K562 (cell line): ENCODE data around the gene HIPK1. TPM values are rescaled to one million over a fixed set of nuclear protein-coding genes. Genes with fewer than 3 reads are reported as not detected.

ENCODE experiments used
- ATAC-seq: fragments of 200-7000 bp; cut with Tn5 transposase; 3 replicates; pipeline ENCODE4 v1.9.1; 2020; ENCODE audit warnings: moderate library complexity
- BruUV-seq: library from RNA; stranded (reverse); fragments of 400-500 nt; replicated peaks from 2 replicates; lab custom pipeline; 2021; lab: Mats Ljungman, UMichigan
- CTCF ChIA-PET: fragments of 300-600 bp; formaldehyde crosslinking; extraction: SDS; loops from one replicate; lab custom pipeline; 2021; ENCODE audit warnings: low intra/inter-chr PET ratio; lab: Yijun Ruan, JAX
- POLR2A ChIA-PET: fragments of 300-600, 350-650 bp; sonication (Branson Sonifier 250); formaldehyde crosslinking; extraction: SDS; loops from one replicate; lab custom pipeline; 2021; ENCODE audit warnings: antibody characterized with exemption, inconsistent platforms; lab: Yijun Ruan, JAX
- DNase-seq, 4 experiments: peaks; one replicate each; pipeline versions ENCODE4 v3.0.0 to v3.0.0-alpha.2; 2011 to 2018; ENCODE audit warnings: low spot score in 3 of 4, mixed read lengths in 3 of 4; ENCODE audit errors: extremely low read depth in 1 of 4
- FAIRE-seq: peaks from 2 replicates; lab custom pipeline; 2011; peaks lifted over from hg19 to GRCh38; lab: Jason Lieb, UNC
- H2AFZ ChIP-seq: 2 replicates; pipeline ENCODE4 v1.6.0; 2011; ENCODE audit warnings: low read depth, low read length, control low read depth, inconsistent platforms
- H3K27ac ChIP-seq: fragments of 200-600 bp; 3 replicates; pipeline ENCODE4 v1.8.0; 2011; ENCODE audit warnings: low read depth, mild to moderate bottlenecking, control low read depth, inconsistent platforms, low read length, moderate library complexity, mixed read lengths; ENCODE audit errors: extremely low read depth
- H3K27me3 ChIP-seq, 2 experiments: fragments of 300-600 bp in 1 of 2; 2 replicates in 1 of 2; 3 replicates in 1 of 2; pipeline versions ENCODE4 v1.6.0 to v1.8.0; 2011; ENCODE audit warnings: inconsistent platforms in 2 of 2, low read length in 2 of 2, mild to moderate bottlenecking in 1 of 2, mixed read lengths in 1 of 2, moderate library complexity in 1 of 2; ENCODE audit not compliant: control insufficient read depth in 2 of 2, insufficient read depth in 2 of 2
- H3K36me3 ChIP-seq: fragments of 300-600 bp; 3 replicates; pipeline ENCODE4 v1.8.0; 2011; ENCODE audit warnings: mild to moderate bottlenecking, low read length, inconsistent platforms; ENCODE audit not compliant: control insufficient read depth, insufficient read depth
- H3K4me1 ChIP-seq, 2 experiments: fragments of 200-600 bp in 1 of 2; replicated peaks in 1 of 2; 2 replicates in 1 of 2; 3 replicates in 1 of 2; pipeline versions ENCODE4 v1.5.1 to v1.8.0; 2011; ENCODE audit warnings: inconsistent platforms in 2 of 2, low read length in 2 of 2, mild to moderate bottlenecking in 1 of 2, mixed read lengths in 1 of 2, moderate library complexity in 1 of 2; ENCODE audit not compliant: control insufficient read depth in 2 of 2, insufficient read depth in 2 of 2
- H3K4me2 ChIP-seq: 2 replicates; pipeline ENCODE4 v1.6.1; 2011; ENCODE audit warnings: low read length, control low read depth, inconsistent platforms, mixed read lengths; ENCODE audit not compliant: insufficient read depth
- H3K4me3 ChIP-seq: fragments of 200-600 bp; sonication (generic), shearing (Covaris generic); 2 replicates; pipeline ENCODE4 v1.5.1; 2016; ENCODE audit warnings: control low read depth, inconsistent platforms
- H3K79me2 ChIP-seq: fragments of 200-600 bp; 3 replicates; pipeline ENCODE4 v1.8.0; 2011; ENCODE audit warnings: low read length, inconsistent platforms; ENCODE audit not compliant: control insufficient read depth, insufficient read depth
- H3K9ac ChIP-seq, 2 experiments: 2 replicates each; pipeline versions ENCODE4 v1.6.0 to v1.6.1; 2011; ENCODE audit warnings: low read depth in 2 of 2, low read length in 2 of 2, control low read depth in 1 of 2, inconsistent platforms in 1 of 2, mild to moderate bottlenecking in 1 of 2, mixed read lengths in 1 of 2; ENCODE audit not compliant: insufficient read depth in 1 of 2
- H3K9me1 ChIP-seq: one replicate; pipeline ENCODE4 v1.6.0; 2011; ENCODE audit warnings: inconsistent platforms, mild to moderate bottlenecking, low read length, moderate library complexity; ENCODE audit not compliant: control insufficient read depth, insufficient read depth
- H3K9me3 ChIP-seq: replicated peaks from 2 replicates; pipeline ENCODE4 v1.5.1; 2011; ENCODE audit warnings: low read depth, low read length, inconsistent platforms; ENCODE audit not compliant: control insufficient read depth, insufficient read depth
- H4K20me1 ChIP-seq: replicated peaks from 2 replicates; pipeline ENCODE4 v1.6.1; 2011; ENCODE audit warnings: low read length, inconsistent platforms, mixed read lengths; ENCODE audit not compliant: control insufficient read depth, insufficient read depth
- CBFA2T3 ChIP-seq: fragments of 450-650 bp; IDR thresholded peaks from 2 replicates; pipeline ENCODE4 v1.6.1; 2017
- CLOCK ChIP-seq: fragments of 250-450 bp; sonication (Bioruptor Pico); IDR thresholded peaks from 2 replicates; pipeline ENCODE4 v1.4.0; 2020; ENCODE audit warnings: mild to moderate bottlenecking, moderate library complexity, borderline replicate concordance
- FOXJ2 ChIP-seq: fragments of 200-800 bp; sonication (Bioruptor generic); IDR thresholded peaks from 2 replicates; pipeline ENCODE4 v1.6.1; 2016; ENCODE audit warnings: missing genetic modification characterization, missing compliant biosample characterization
- HDAC1 ChIP-seq, 2 experiments: fragments of 450-650 bp; IDR thresholded peaks; 2 replicates each; pipeline ENCODE4 v1.6.1; 2016 to 2017; ENCODE audit warnings: inconsistent platforms in 1 of 2, mild to moderate bottlenecking in 1 of 2, moderate library complexity in 1 of 2
- MNT ChIP-seq, 2 experiments: fragments of 450-650 bp; conservative IDR thresholded peaks; 2 replicates each; pipeline ENCODE4 v1.6.1; 2017; ENCODE audit warnings: mild to moderate bottlenecking in 2 of 2, moderate library complexity in 2 of 2
- MXD1 ChIP-seq: fragments of 250-450 bp; sonication (Bioruptor Pico); IDR thresholded peaks from 2 replicates; pipeline ENCODE4 v1.8.0; 2021; ENCODE audit warnings: borderline replicate concordance, mild to moderate bottlenecking, moderate library complexity; ENCODE audit not compliant: poor library complexity, severe bottlenecking
- NFRKB ChIP-seq: fragments of 450-650 bp; IDR thresholded peaks from 2 replicates; pipeline ENCODE4 v1.6.1; 2016; ENCODE audit warnings: low read depth
- PATZ1 ChIP-seq: fragments of 250-450 bp; sonication (Bioruptor Pico); IDR thresholded peaks from 2 replicates; pipeline ENCODE4 v1.5.0; 2020; ENCODE audit warnings: mild to moderate bottlenecking, borderline replicate concordance
- VEZF1 ChIP-seq: fragments of 200-800 bp; sonication (Bioruptor generic); IDR thresholded peaks from 2 replicates; pipeline ENCODE4 v1.6.1; 2017; ENCODE audit warnings: missing genetic modification characterization, missing compliant biosample characterization
- ZNF12 ChIP-seq: sonication (generic); formaldehyde crosslinking; IDR thresholded peaks from 2 replicates; pipeline ENCODE4 v1.4.0; 2020; ENCODE audit warnings: mild to moderate bottlenecking, missing genetic modification reagents
- ZNF165 ChIP-seq: fragments of 250-450 bp; sonication (Bioruptor Pico); IDR thresholded peaks from 2 replicates; pipeline ENCODE4 v1.4.0; 2020; ENCODE audit warnings: borderline replicate concordance
- ZNF589 ChIP-seq: fragments of 200-800 bp; sonication (Bioruptor generic); IDR thresholded peaks from 2 replicates; pipeline ENCODE4 v1.6.1; 2016; ENCODE audit warnings: low read depth, missing genetic modification characterization, missing compliant biosample characterization
- WGBS: fragments of 100-300 bp; shearing (Covaris generic); methylation state at CpG from one replicate; pipeline ENCODE4 v1.1.6; 2016; ENCODE audit warnings: low coverage, mixed read lengths; ENCODE audit not compliant: insufficient coverage; ENCODE audit errors: missing lambda C conversion rate; 5-methylcytosine and 5-hydroxymethylcytosine counted together
- in situ Hi-C: fragments of 300-500 bp; cut with MboI; formaldehyde crosslinking; loops from 4 replicates; pipeline ENCODE4 v1.15.0; 2018; ENCODE audit warnings: inconsistent platforms, mixed read lengths
- intact Hi-C: fragments of 100-400 bp; cut with micrococcal nuclease; formaldehyde crosslinking; loops from 2 replicates; pipeline ENCODE4 v1.14.2; 2022
- polyA plus RNA-seq, 8 experiments: library from polyadenylated mRNA; depleted of rRNA in 4 of 8; stranded (reverse) in 5 of 8; unstranded in 3 of 8; fragments of >200 nt; fragmentation: Nextera tagmentation in 2 of 8; fragmentation: Illumina TruSeq in 1 of 8; extraction: Ambion mirVana in 2 of 8; extraction: Trizol in 1 of 8; gene quantifications; 2 replicates each; pipeline versions ENCODE4 v1.2.1 to v1.2.3, GENCODE V29; 2011 to 2014; ENCODE audit warnings: inconsistent platforms in 1 of 8, missing spikeins in 1 of 8
- total RNA-seq, 7 experiments: library from RNA; depleted of rRNA in 6 of 7; stranded (reverse); fragments of >200 nt in 6 of 7; fragmentation: Illumina TruSeq in 2 of 7; extraction: Trizol in 2 of 7; gene quantifications; 2 replicates each; pipeline versions ENCODE4 v1.2.1 to v1.2.3, GENCODE V29; 2011 to 2021; ENCODE audit warnings: low replicate concordance in 1 of 7

HIPK1 gene
- total and polyA plus RNA-seq, 9 of the 15 experiments (the other 6 are each of a cell fraction or from before 2014, with no cell fraction given): 10.0 to 57.9 (median 29.6) TPM

GRCh38 chr1:113905435-113905861 is 23.7 kb upstream of the HIPK1 start:
- no peaks in the 10 kb centered on the region for H3K9me1 ChIP-seq
- H3K27ac ChIP-seq: peak overlapping the region; percentile 93
- H3K27me3 ChIP-seq: no peaks in the 10 kb centered on the region
- H4K20me1 ChIP-seq: no peaks in the 10 kb centered on the region
- H2AFZ ChIP-seq: peak overlapping the region; percentile 94
- intact Hi-C loops (loop anchor here (1.0 kb wide), 4 partner anchors 24 to 146 kb away; partner anchors contain the start of genes HIPK1 and PHTF1), in situ Hi-C loops (no loop called here)
- POLR2A ChIA-PET: interaction anchor here (1.4 to 3.8 kb wide), 5 partner anchors 9 to 94 kb away, joined by 4 to 64 read pairs (median 8); partner anchors contain the start of genes HIPK1 and RSBN1
- under 1% methylated on average over 17 of the region's 17 CpGs for WGBS
- CTCF ChIA-PET: interaction anchor here (1.1 to 3.7 kb wide), 3 partner anchors 68 to 101 kb away, joined by 3 to 23 read pairs (median 3); no protein-coding TSS in a partner anchor
- FAIRE-seq (no peak), ATAC-seq (peak; percentile 40), DNase-seq (peak; percentile 36 to 56 (median 48))
- peak overlapping the region; percentile 89 to 99 for H3K9ac ChIP-seq
- no peaks in the 10 kb centered on the region for H3K9me3 ChIP-seq
- TSS peak; percentile 68 for BruUV-seq
- peaks cover 10 to 19% of the 10 kb centered on the region in 2 experiments; a peak in 4 of 5 replicates for H3K4me1 ChIP-seq
- H3K79me2 ChIP-seq: peaks cover 48% of the 10 kb centered on the region
- peak overlapping the region; percentile 65 for H3K4me3 ChIP-seq
- H3K4me2 ChIP-seq: peak overlapping the region; percentile 100
- H3K36me3 ChIP-seq: peaks cover 56% of the 10 kb centered on the region
- TF ChIP-seq MXD1 (CRISPR knock-in tag) (peak; percentile 54), CLOCK (CRISPR knock-in tag) (no peak), VEZF1 (CRISPR knock-in tag) (no peak), PATZ1 (CRISPR knock-in tag) (no peak), NFRKB (0 out of 2 replicates have a peak, but pooled peaks have one; percentile 51), HDAC1 (IDR thresholded peaks at IDR 0.05) (0 out of 4 replicates have a peak, but pooled peaks of 1 of the 2 experiments have one; percentile 29), ZNF12 (peak; percentile 69; the same call in 1 of the 2 replicates), CBFA2T3 (no peak), MNT (conservative IDR thresholded peaks at IDR 0.05) (peak in 1 of 2 experiments; percentile 6; a peak in 1 of 4 replicates), FOXJ2 (tag) (no peak), ZNF165 (CRISPR knock-in tag) (peak; percentile 80; the same call in 1 of the 2 replicates), ZNF589 (CRISPR knock-in tag) (0 out of 2 replicates have a peak, but pooled peaks have one; percentile 25)
